Stomach (tissue), 4 donors: ENCODE data around the gene CCDC174.

Experiments used
- EP300 ChIP-seq: sonication (generic); formaldehyde crosslinking; IDR thresholded peaks from one replicate; pipeline ENCODE4 v1.6.1; 2017; ENCODE audit warnings: antibody characterized with exemption
- TF ChIP-seq, protein P1 (sequence below), 7 experiments: fragments of 450-650 bp in 4 of 7; fragments of 200-600 bp in 3 of 7; sonication (generic) in 3 of 7; IDR thresholded peaks; one replicate each; pipeline ENCODE4 v1.5.1; 2016 to 2019; ENCODE audit warnings: antibody characterized with exemption in 7 of 7, control low read depth in 2 of 7, mild to moderate bottlenecking in 1 of 7

DNA sequence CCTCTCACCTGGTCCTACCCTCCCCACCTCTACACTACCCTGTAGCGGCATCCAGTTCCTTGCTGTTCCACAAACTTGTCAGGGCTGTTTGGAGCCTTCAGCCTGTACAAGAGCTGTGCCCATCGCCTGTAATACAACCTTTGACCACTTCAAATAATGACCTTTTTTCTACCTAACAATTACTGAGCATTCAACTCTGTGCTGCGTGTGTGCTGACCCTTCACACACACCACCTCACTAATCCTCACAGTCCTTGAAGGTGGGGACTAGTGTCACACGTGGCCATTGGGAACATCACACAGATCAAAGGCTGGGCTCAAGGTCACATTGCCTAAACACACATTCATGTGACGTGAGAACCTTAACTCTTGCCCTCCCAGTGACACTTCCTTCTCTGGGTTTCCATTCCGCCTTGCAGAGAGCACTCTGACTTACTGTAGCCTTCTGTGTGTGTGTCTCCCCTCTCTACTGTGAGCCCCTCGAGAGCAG lies 26.5 kb downstream of the CCDC174 start:
- TF ChIP-seq, protein P1, sequence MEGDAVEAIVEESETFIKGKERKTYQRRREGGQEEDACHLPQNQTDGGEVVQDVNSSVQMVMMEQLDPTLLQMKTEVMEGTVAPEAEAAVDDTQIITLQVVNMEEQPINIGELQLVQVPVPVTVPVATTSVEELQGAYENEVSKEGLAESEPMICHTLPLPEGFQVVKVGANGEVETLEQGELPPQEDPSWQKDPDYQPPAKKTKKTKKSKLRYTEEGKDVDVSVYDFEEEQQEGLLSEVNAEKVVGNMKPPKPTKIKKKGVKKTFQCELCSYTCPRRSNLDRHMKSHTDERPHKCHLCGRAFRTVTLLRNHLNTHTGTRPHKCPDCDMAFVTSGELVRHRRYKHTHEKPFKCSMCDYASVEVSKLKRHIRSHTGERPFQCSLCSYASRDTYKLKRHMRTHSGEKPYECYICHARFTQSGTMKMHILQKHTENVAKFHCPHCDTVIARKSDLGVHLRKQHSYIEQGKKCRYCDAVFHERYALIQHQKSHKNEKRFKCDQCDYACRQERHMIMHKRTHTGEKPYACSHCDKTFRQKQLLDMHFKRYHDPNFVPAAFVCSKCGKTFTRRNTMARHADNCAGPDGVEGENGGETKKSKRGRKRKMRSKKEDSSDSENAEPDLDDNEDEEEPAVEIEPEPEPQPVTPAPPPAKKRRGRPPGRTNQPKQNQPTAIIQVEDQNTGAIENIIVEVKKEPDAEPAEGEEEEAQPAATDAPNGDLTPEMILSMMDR (IDR thresholded peaks at IDR 0.05): no peak
- TF ChIP-seq EP300: no peak
